BLaER1 (cell line): ENCODE data around the gene CTDSP1.

Experiments
- H3K27ac ChIP-seq: shearing (Covaris generic); formaldehyde crosslinking; 2 replicates; pipeline ENCODE4 v1.8.1; 2022
- H3K27me3 ChIP-seq: shearing (Covaris generic); formaldehyde crosslinking; 2 replicates; pipeline ENCODE4 v1.8.1; 2022
- H3K36me3 ChIP-seq: shearing (Covaris generic); formaldehyde crosslinking; 2 replicates; pipeline ENCODE4 v1.8.1; 2022
- H3K4me1 ChIP-seq: shearing (Covaris generic); formaldehyde crosslinking; 2 replicates; pipeline ENCODE4 v1.8.1; 2022
- H3K4me2 ChIP-seq: shearing (Covaris generic); formaldehyde crosslinking; 2 replicates; pipeline ENCODE4 v1.8.1; 2022
- H3K4me3 ChIP-seq: shearing (Covaris generic); formaldehyde crosslinking; 2 replicates; pipeline ENCODE4 v1.8.1; 2022
- H3K9ac ChIP-seq: shearing (Covaris generic); formaldehyde crosslinking; 2 replicates; pipeline ENCODE4 v1.8.1; 2022
- H3K9me3 ChIP-seq: shearing (Covaris generic); formaldehyde crosslinking; 2 replicates; pipeline ENCODE4 v1.8.1; 2022
- H4K20me1 ChIP-seq: shearing (Covaris generic); formaldehyde crosslinking; 2 replicates; pipeline ENCODE4 v1.8.1; 2022
- Cebpa-rat ChIP-seq: shearing (Covaris generic); IDR thresholded peaks from 2 replicates; pipeline ENCODE4 v1.8.1; 2022

The CTDSP1 gene

GRCh38 chr2:218378053-218378452 lies 21.6 kb upstream of the CTDSP1 start:
- TF ChIP-seq Cebpa-rat, result no peak
- Histone ChIP-seq H3K4me1 (peaks cover 22% of the 10 kb centered on the region), H3K27me3 (no peaks in the 10 kb centered on the region)

GRCh38 chr2:218381916-218382366 lies 17.7 kb upstream of the CTDSP1 start, which contains the start of gene SLC11A1:
Gene SLC11A1, plus strand, starts transcription at chr2:218382273. Its CDS starts 96 bp downstream, at chr2:218382369.
- no peak for TF ChIP-seq Cebpa-rat
- no peak within 1 kb of the TSS for H3K4me3 ChIP-seq
- H3K9ac ChIP-seq, result no peak within 1 kb of the TSS
- H3K27me3 ChIP-seq, result no peaks in the 10 kb centered on the region
- H3K4me1 ChIP-seq, result peaks cover 37% of the 10 kb centered on the region
- no peaks in the 10 kb centered on the region for H3K36me3 ChIP-seq
- H3K4me2 ChIP-seq, result peak within 1 kb of the TSS; percentile 27
- no peaks in the 10 kb centered on the region for H4K20me1 ChIP-seq
- no peak within 1 kb of the TSS for H3K27ac ChIP-seq
- no peaks in the 10 kb centered on the region for H3K9me3 ChIP-seq

More at GRCh38 chr2:218378053-218378452, 21.6 kb upstream of the CTDSP1 start:
- H3K36me3 ChIP-seq, result no peaks in the 10 kb centered on the region
- H3K27ac ChIP-seq, result no peak overlapping the region
- H3K4me2 ChIP-seq, result no peak overlapping the region
- H4K20me1 ChIP-seq, result no peaks in the 10 kb centered on the region
- no peaks in the 10 kb centered on the region for H3K9me3 ChIP-seq
- H3K9ac ChIP-seq, result no peak overlapping the region
- no peak overlapping the region for H3K4me3 ChIP-seq

- Histone ChIP-seq H3K9me3 (no peaks in the 10 kb centered on the region), H3K27me3 (no peaks in the 10 kb centered on the region), H3K27ac (no peak overlapping the region), H3K9ac (no peak overlapping the region), H4K20me1 (no peaks in the 10 kb centered on the region), H3K4me1 (peaks cover 37% of the 10 kb centered on the region), H3K4me2 (peak overlapping the region; percentile 27; the same call in 1 of the 2 replicates), H3K4me3 (no peak overlapping the region), H3K36me3 (no peaks in the 10 kb centered on the region)
- no peak for TF ChIP-seq Cebpa-rat
Measured at GRCh38 chr2:218382785-218383184, 16.9 kb upstream of the CTDSP1 start.

- no peaks in the 10 kb centered on the region for H4K20me1 ChIP-seq
- peak overlapping the region; percentile 62 for H3K4me2 ChIP-seq
- H3K9me3 ChIP-seq, result no peaks in the 10 kb centered on the region
- H3K4me3 ChIP-seq, result no peak overlapping the region
- TF ChIP-seq Cebpa-rat, result no peak
- H3K27ac ChIP-seq, result peak overlapping the region; percentile 49
- H3K9ac ChIP-seq, result peak overlapping the region; percentile 48; the same call in 1 of the 2 replicates
- H3K36me3 ChIP-seq, result no peaks in the 10 kb centered on the region
- H3K4me1 ChIP-seq, result peaks cover 37% of the 10 kb centered on the region
- no peaks in the 10 kb centered on the region for H3K27me3 ChIP-seq
Measured at GRCh38 chr2:218383892-218384519, 15.7 kb upstream of the CTDSP1 start.

GRCh38 chr2:218384975-218385374 lies 14.7 kb upstream of the CTDSP1 start:
- Histone ChIP-seq H3K4me2 (no peak overlapping the region), H4K20me1 (no peaks in the 10 kb centered on the region), H3K36me3 (no peaks in the 10 kb centered on the region), H3K9ac (no peak overlapping the region), H3K27ac (no peak overlapping the region), H3K4me1 (peaks cover 44% of the 10 kb centered on the region), H3K27me3 (no peaks in the 10 kb centered on the region), H3K4me3 (no peak overlapping the region), H3K9me3 (no peaks in the 10 kb centered on the region)
- no peak for TF ChIP-seq Cebpa-rat

GRCh38 chr2:218386505-218387368 lies 12.9 kb upstream of the CTDSP1 start:
- no peak overlapping the region for H3K4me3 ChIP-seq
- no peaks in the 10 kb centered on the region for H4K20me1 ChIP-seq
- no peak overlapping the region for H3K4me2 ChIP-seq
- no peak for TF ChIP-seq Cebpa-rat
- peaks cover 49% of the 10 kb centered on the region for H3K4me1 ChIP-seq
- no peaks in the 10 kb centered on the region for H3K27me3 ChIP-seq
- no peak overlapping the region for H3K9ac ChIP-seq
- no peaks in the 10 kb centered on the region for H3K9me3 ChIP-seq
- no peak overlapping the region for H3K27ac ChIP-seq
- H3K36me3 ChIP-seq, result no peaks in the 10 kb centered on the region

- Histone ChIP-seq H3K9me3 (no peaks in the 10 kb centered on the region), H3K4me2 (no peak overlapping the region), H3K36me3 (no peaks in the 10 kb centered on the region), H3K4me1 (peaks cover 43% of the 10 kb centered on the region), H3K27ac (no peak overlapping the region), H3K4me3 (no peak overlapping the region), H3K27me3 (no peaks in the 10 kb centered on the region), H4K20me1 (no peaks in the 10 kb centered on the region), H3K9ac (no peak overlapping the region)
- no peak for TF ChIP-seq Cebpa-rat
Measured at GRCh38 chr2:218387369-218388194, 12.1 kb upstream of the CTDSP1 start.

GRCh38 chr2:218389333-218390150 lies 10.1 kb upstream of the CTDSP1 start:
- no peaks in the 10 kb centered on the region for H3K36me3 ChIP-seq
- H3K27ac ChIP-seq, result peak overlapping the region; percentile 46
- no peaks in the 10 kb centered on the region for H3K9me3 ChIP-seq
- H3K4me2 ChIP-seq, result peak overlapping the region; percentile 64
- no peak overlapping the region for H3K9ac ChIP-seq
- no peaks in the 10 kb centered on the region for H4K20me1 ChIP-seq
- no peak overlapping the region for H3K4me3 ChIP-seq
- no peaks in the 10 kb centered on the region for H3K27me3 ChIP-seq
- peaks cover 43% of the 10 kb centered on the region for H3K4me1 ChIP-seq
- TF ChIP-seq Cebpa-rat, result no peak

- Histone ChIP-seq H3K27me3 (no peaks in the 10 kb centered on the region), H3K9me3 (no peaks in the 10 kb centered on the region), H3K27ac (no peak overlapping the region), H3K4me3 (no peak overlapping the region), H3K36me3 (no peaks in the 10 kb centered on the region), H3K4me2 (no peak overlapping the region), H3K9ac (no peak overlapping the region), H3K4me1 (peaks cover 49% of the 10 kb centered on the region), H4K20me1 (no peaks in the 10 kb centered on the region)
- TF ChIP-seq Cebpa-rat, result no peak
Measured at GRCh38 chr2:218391202-218391601, 8.5 kb upstream of the CTDSP1 start.
